ENCODE data around the gene LEMD2. TPM values are rescaled to one million over a fixed set of nuclear protein-coding genes. Genes with fewer than 3 reads are reported as not detected.

Gene LEMD2
- total RNA-seq, 4 donors from 2014 or later: 57.3 to 159 (median 112) TPM

DNA sequence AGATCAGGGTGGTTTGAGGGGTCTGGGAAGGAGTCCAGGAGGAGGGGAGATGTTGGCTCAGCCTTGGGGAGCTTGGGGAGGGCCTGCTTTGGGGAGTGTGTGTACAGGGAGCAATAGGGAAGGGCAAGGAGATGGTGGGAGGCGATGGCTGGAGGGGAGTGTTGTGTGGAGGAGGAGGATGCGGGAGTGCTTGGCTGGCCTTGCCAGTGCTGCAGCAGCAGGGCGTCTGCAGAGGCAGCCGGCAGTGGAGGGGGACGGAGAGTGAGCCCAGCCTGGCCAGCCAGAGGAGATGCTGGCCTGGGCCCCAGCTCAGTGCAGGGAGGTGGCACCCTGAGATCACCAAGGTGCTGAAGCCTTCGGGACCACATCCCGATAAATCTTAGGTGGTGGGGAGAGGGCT is 46.1 kb downstream of the LEMD2 start:
- no peaks in the 10 kb centered on the region for H3K9me3 ChIP-seq
- WGBS, 2 donors (ENCODE audit: low coverage in 1 of 2): 50 to 78% methylated on average over 2 to 7 of the region's 7 CpGs
- H3K27ac ChIP-seq: no peak overlapping the region
- intact Hi-C loops (cut with DNase I; ENCODE audit: low total_unique reads) (loop anchor here (10.0 kb wide), 1 partner anchor 412 kb away; no protein-coding TSS in a partner anchor), in situ Hi-C loops (cut with MboI; ENCODE audit: low pct_ligation_motif_present in 1 of 4, low pct_unique_long_range_greater_than_20kb in 1 of 4, low sequenced_read_pairs in 3 of 4) (no loop called here)
- DNase-seq: no peak
- no peaks in the 10 kb centered on the region for H3K27me3 ChIP-seq
- H3K4me1 ChIP-seq: peaks cover 20 to 40% (median 21%) of the 10 kb centered on the region in 4 donors
- no peaks in the 10 kb centered on the region for H3K36me3 ChIP-seq
- no peak for TF ChIP-seq POLR2AphosphoS5 (IDR thresholded peaks at IDR 0.05)
- TF ChIP-seq EP300 (IDR thresholded peaks at IDR 0.05; ENCODE audit: low read depth): no peak
- TF ChIP-seq POLR2A (IDR thresholded peaks at IDR 0.05): no peak
- TF ChIP-seq, protein P1, sequence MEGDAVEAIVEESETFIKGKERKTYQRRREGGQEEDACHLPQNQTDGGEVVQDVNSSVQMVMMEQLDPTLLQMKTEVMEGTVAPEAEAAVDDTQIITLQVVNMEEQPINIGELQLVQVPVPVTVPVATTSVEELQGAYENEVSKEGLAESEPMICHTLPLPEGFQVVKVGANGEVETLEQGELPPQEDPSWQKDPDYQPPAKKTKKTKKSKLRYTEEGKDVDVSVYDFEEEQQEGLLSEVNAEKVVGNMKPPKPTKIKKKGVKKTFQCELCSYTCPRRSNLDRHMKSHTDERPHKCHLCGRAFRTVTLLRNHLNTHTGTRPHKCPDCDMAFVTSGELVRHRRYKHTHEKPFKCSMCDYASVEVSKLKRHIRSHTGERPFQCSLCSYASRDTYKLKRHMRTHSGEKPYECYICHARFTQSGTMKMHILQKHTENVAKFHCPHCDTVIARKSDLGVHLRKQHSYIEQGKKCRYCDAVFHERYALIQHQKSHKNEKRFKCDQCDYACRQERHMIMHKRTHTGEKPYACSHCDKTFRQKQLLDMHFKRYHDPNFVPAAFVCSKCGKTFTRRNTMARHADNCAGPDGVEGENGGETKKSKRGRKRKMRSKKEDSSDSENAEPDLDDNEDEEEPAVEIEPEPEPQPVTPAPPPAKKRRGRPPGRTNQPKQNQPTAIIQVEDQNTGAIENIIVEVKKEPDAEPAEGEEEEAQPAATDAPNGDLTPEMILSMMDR (IDR thresholded peaks at IDR 0.05): no peak
- H3K4me3 ChIP-seq: no peak overlapping the region

DNA sequence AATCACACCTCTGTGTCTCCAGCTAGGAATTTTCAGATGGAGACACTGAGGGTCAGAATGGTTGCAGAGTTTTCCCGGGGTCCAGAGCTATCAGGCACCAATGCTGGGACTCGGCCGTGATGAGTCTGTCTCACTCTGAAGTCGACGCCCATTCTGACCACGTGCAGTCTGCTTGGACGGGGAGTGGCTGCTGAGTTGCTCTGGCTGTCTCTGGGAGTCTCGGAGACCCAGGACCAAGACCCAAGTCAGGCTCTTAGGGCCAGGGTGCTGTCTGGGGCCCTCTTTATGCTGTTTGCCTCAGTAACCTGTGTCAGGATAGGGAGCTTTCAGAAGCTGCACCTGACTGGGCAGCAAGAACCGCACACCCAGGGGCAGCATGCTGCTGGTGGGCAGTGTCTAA is 46.8 kb downstream of the LEMD2 start:
- DNase-seq: no peak
- H3K4me3 ChIP-seq: no peak overlapping the region
- H3K27ac ChIP-seq: no peak overlapping the region
- H3K9me3 ChIP-seq: no peaks in the 10 kb centered on the region
- intact Hi-C loops (cut with DNase I; ENCODE audit: low total_unique reads) (loop anchor here (10.0 kb wide), 1 partner anchor 413 kb away; no protein-coding TSS in a partner anchor), in situ Hi-C loops (cut with MboI; ENCODE audit: low pct_ligation_motif_present in 1 of 4, low pct_unique_long_range_greater_than_20kb in 1 of 4, low sequenced_read_pairs in 3 of 4) (no loop called here)
- no peak for TF ChIP-seq POLR2AphosphoS5 (IDR thresholded peaks at IDR 0.05)
- no peak for TF ChIP-seq EP300 (IDR thresholded peaks at IDR 0.05; ENCODE audit: low read depth)
- WGBS, 2 donors (ENCODE audit: low coverage in 1 of 2): 44% methylated on average over 9 of the region's 9 CpGs; no CpG with 5 or more reads in 1 of the 2 donors
- peaks cover 20 to 40% (median 21%) of the 10 kb centered on the region in 4 donors for H3K4me1 ChIP-seq
- no peaks in the 10 kb centered on the region for H3K27me3 ChIP-seq
- H3K36me3 ChIP-seq: no peaks in the 10 kb centered on the region

DNA sequence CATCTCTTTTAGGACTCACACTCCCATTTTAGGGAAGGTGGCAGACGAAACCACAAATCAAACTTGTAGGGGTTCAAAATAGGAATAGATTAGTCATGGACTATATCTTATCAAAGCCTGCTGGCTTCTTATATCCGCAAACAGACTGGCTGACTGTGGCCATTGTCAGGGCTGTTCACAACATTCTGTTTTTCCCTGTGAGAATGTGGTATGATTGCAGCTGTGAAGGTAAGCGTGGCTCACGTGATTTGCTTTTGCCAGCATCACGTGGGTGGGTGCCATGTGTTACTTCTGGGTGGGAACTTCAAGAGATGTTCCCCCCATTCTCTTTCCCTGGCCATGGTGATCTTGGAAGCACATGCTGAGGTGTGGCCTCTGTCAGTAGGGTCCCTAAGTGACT is 48.1 kb downstream of the LEMD2 start:
- H3K9me3 ChIP-seq: no peaks in the 10 kb centered on the region
- H3K27me3 ChIP-seq: no peaks in the 10 kb centered on the region
- H3K36me3 ChIP-seq: no peaks in the 10 kb centered on the region
- peaks cover 16 to 36% (median 20%) of the 10 kb centered on the region in 4 donors for H3K4me1 ChIP-seq
- in situ Hi-C loops (cut with MboI; ENCODE audit: low pct_ligation_motif_present in 1 of 4, low pct_unique_long_range_greater_than_20kb in 1 of 4, low sequenced_read_pairs in 3 of 4) (no loop called here), intact Hi-C loops (cut with DNase I; ENCODE audit: low total_unique reads) (loop anchor here (10.0 kb wide), 1 partner anchor 414 kb away; no protein-coding TSS in a partner anchor)
- no peak for DNase-seq
- WGBS, 2 donors (ENCODE audit: low coverage in 1 of 2): 88 to 92% methylated on average over 4 to 5 of the region's 5 CpGs
- no peak overlapping the region for H3K27ac ChIP-seq
- no peak overlapping the region for H3K4me3 ChIP-seq
- TF ChIP-seq, protein P1 (IDR thresholded peaks at IDR 0.05): no peak
- no peak for TF ChIP-seq EP300 (IDR thresholded peaks at IDR 0.05; ENCODE audit: low read depth)
- no peak for TF ChIP-seq POLR2A (IDR thresholded peaks at IDR 0.05)
- TF ChIP-seq POLR2AphosphoS5 (IDR thresholded peaks at IDR 0.05): no peak

DNA sequence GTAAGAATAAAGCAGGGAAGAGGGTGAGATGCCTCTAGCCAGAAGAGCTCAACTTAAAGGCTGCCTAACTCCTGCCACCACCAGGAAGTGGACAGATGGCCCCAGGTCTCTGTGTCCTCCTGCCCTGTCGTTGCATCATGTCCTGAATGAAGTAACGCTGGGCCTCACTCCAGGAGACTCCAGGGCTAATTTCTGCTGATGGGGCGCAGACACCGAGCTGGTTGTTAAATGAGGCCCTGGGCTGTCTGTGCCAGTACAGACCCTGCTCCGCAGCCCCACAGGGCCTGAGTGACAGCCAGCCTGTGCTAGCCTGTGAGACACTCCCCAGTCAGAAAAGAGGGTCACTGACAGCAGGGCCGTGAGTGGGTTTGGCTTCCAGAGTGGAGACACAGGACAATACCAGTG is 48.7 kb downstream of the LEMD2 start:
- in situ Hi-C loops (cut with MboI; ENCODE audit: low pct_ligation_motif_present in 1 of 4, low pct_unique_long_range_greater_than_20kb in 1 of 4, low sequenced_read_pairs in 3 of 4) (no loop called here), intact Hi-C loops (cut with DNase I; ENCODE audit: low total_unique reads) (loop anchor here (10.0 kb wide), 1 partner anchor 415 kb away; no protein-coding TSS in a partner anchor)
- Histone ChIP-seq H3K36me3 (no peaks in the 10 kb centered on the region), H3K27me3 (no peaks in the 10 kb centered on the region), H3K4me1 (peaks cover 10 to 30% (median 15%) of the 10 kb centered on the region in 4 donors), H3K4me3 (no peak overlapping the region), H3K27ac (no peak overlapping the region), H3K9me3 (no peaks in the 10 kb centered on the region)
- TF ChIP-seq EP300 (IDR thresholded peaks at IDR 0.05; ENCODE audit: low read depth) (no peak), POLR2A (IDR thresholded peaks at IDR 0.05) (no peak), POLR2AphosphoS5 (IDR thresholded peaks at IDR 0.05) (no peak)
- TF ChIP-seq, protein P1 (IDR thresholded peaks at IDR 0.05): no peak
- no peak for DNase-seq
- 87% methylated on average over 6 of the region's 6 CpGs; no CpG with 5 or more reads in 1 of the 2 donors for WGBS, 2 donors (ENCODE audit: low coverage in 1 of 2)

DNA sequence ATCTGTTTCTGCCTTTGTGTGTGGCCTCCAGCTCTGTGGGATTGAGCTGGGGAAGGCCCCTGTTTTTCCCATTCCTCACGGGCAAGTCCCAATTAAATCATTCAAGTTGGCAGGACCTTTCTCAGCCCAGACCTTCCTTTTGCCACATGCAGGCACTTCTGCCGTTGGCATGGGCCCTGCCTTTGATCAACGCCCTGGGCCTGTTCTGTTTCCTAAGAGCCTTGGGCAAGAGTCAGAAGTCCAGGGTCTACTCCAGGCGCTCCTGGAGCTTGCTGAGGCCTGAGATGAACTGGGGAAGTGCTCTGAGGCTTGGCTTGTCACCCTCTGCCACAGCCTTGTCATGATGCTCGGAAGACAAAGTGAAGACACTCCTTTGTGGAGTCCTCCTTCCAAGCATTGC is 49.4 kb downstream of the LEMD2 start:
- in situ Hi-C loops (cut with MboI; ENCODE audit: low pct_ligation_motif_present in 1 of 4, low pct_unique_long_range_greater_than_20kb in 1 of 4, low sequenced_read_pairs in 3 of 4) (no loop called here), intact Hi-C loops (cut with DNase I; ENCODE audit: low total_unique reads) (no loop called here)
- TF ChIP-seq POLR2AphosphoS5 (IDR thresholded peaks at IDR 0.05) (no peak), EP300 (IDR thresholded peaks at IDR 0.05; ENCODE audit: low read depth) (no peak), POLR2A (IDR thresholded peaks at IDR 0.05) (no peak)
- TF ChIP-seq, protein P1 (IDR thresholded peaks at IDR 0.05): no peak
- Histone ChIP-seq H3K36me3 (no peaks in the 10 kb centered on the region), H3K4me3 (no peak overlapping the region), H3K9me3 (no peaks in the 10 kb centered on the region), H3K4me1 (peaks cover 4 to 24% (median 9%) of the 10 kb centered on the region in 4 donors), H3K27me3 (no peaks in the 10 kb centered on the region), H3K27ac (no peak overlapping the region)
- 60 to 68% methylated on average over 1 to 5 of the region's 5 CpGs for WGBS, 2 donors (ENCODE audit: low coverage in 1 of 2)
- DNase-seq: no peak
